MCF 10A (cell line): ENCODE results near the gene PFKFB2. TPM values are rescaled to one million over a fixed set of nuclear protein-coding genes. Genes with fewer than 3 reads are reported as not detected.

Experiments
- BruUV-seq: library from RNA; stranded (reverse); fragments of 400-500 nt; replicated peaks from 2 replicates; lab custom pipeline; 2021; lab: Mats Ljungman, UMichigan
- CTCF ChIA-PET: fragments of 300-600 bp; sonication (Branson Sonifier 250); formaldehyde crosslinking; extraction: SDS; loops from one replicate; lab custom pipeline; 2021; ENCODE audit warnings: antibody characterized with exemption, inconsistent platforms; lab: Yijun Ruan, JAX
- POLR2A ChIA-PET: fragments of 300-600, 350-650 bp; sonication (Branson Sonifier 250); formaldehyde crosslinking; extraction: SDS; loops from one replicate; lab custom pipeline; 2020; ENCODE audit warnings: antibody characterized with exemption, inconsistent platforms; lab: Yijun Ruan, JAX
- DNase-seq: peaks from one replicate; pipeline ENCODE4 v3.0.0-alpha.2; 2018; ENCODE audit not compliant: unreplicated experiment
- H3K27ac Mint-ChIP-seq: one replicate; pipeline ENCODE4 v1.8.0; 2022; ENCODE audit warnings: mild to moderate bottlenecking, low read depth, mixed read lengths; ENCODE audit not compliant: unreplicated experiment
- H3K27me3 Mint-ChIP-seq: one replicate; pipeline ENCODE4 v1.8.0; 2022; ENCODE audit warnings: mixed read lengths; ENCODE audit not compliant: insufficient read depth, unreplicated experiment
- H3K36me3 Mint-ChIP-seq: one replicate; pipeline ENCODE4 v1.8.0; 2022; ENCODE audit warnings: mild to moderate bottlenecking, moderate library complexity, mixed read lengths; ENCODE audit not compliant: insufficient read depth, unreplicated experiment
- H3K4me1 Mint-ChIP-seq: one replicate; pipeline ENCODE4 v1.8.0; 2022; ENCODE audit warnings: mixed read lengths; ENCODE audit not compliant: insufficient read depth, unreplicated experiment
- H3K4me3 Mint-ChIP-seq: one replicate; pipeline ENCODE4 v1.8.0; 2022; ENCODE audit warnings: mild to moderate bottlenecking, moderate library complexity, mixed read lengths; ENCODE audit not compliant: unreplicated experiment
- H3K9me3 Mint-ChIP-seq: one replicate; pipeline ENCODE4 v1.8.0; 2022; ENCODE audit warnings: mixed read lengths; ENCODE audit not compliant: unreplicated experiment
- intact Hi-C: fragments of 100-400 bp; cut with micrococcal nuclease; formaldehyde crosslinking; loops from 2 replicates; pipeline ENCODE4 v1.14.1; 2022
- total RNA-seq: library from RNA; stranded (reverse); gene quantifications from 2 replicates; pipeline ENCODE4 v1.2.3, GENCODE V29; 2022
- TF ChIP-seq, protein P1 (sequence below): fragments of 200-600 bp; IDR thresholded peaks from one replicate; pipeline ENCODE4 v1.8.0; 2022; ENCODE audit warnings: antibody characterized with exemption, mild to moderate bottlenecking; ENCODE audit not compliant: unreplicated experiment

The PFKFB2 gene
- total RNA-seq, 1 experiment from 2014 or later = 21.1 TPM

DNA sequence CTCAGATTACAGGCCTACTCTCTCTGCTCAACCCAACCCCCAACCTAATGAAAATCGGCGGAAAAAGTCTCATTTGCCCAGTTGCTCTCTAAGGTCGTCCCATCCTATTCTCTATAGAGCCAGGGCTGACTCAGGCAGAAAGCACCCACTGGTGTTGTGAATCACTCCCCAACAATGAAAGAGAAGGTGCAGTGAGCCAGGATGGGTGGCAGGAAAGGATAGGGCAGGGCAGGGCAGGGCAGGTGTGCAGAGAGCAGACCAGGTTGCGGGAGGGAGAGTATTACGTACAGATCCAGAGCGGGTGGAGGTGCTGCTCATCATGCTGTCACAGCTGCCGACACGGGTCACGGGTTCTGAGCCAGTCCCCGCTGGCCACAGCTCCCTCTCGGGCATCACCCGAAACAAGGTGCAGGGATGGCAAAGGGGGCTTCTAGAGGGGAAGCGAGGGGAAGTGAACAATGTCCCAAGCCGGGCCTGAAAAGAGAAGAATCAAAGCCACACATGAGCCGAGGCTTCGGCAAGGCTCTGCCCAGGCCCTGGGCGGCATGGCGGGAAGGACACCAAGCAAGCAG is 25.8 kb upstream of the PFKFB2 start:
- H3K4me1 Mint-ChIP-seq = peaks cover 76% of the 10 kb centered on the region
- POLR2A ChIA-PET = interaction anchor here (0.6 to 33.4 kb wide), 13 partner anchors 1 to 1017 kb away, joined by 3 to 2100 read pairs (median 5); partner anchors contain the start of genes C1orf116, CD55, DYRK3 and PFKFB2

DNA sequence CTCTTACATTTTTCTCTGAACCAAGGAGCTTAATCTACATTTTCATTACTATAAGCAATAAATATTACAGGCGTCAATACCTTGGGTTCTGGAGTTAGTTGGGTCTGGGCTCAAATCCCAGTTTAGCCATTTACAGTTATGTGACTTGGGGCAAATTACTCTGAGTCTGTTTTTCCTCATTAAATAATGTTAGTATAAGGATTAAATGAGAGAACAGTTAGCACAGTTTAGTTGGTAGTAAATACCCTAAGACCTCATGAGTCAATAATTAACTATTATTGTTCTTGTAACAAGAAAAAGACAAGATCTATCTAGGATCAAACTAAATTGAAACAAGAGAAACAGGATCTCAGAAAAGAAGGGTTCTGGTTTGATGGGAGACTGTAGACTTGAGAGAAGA is 25.2 kb upstream of the PFKFB2 start:
- CTCF ChIA-PET = interaction anchor here (0.6 to 17.4 kb wide), 10 partner anchors 7 to 116 kb away, joined by 3 to 280 read pairs (median 12); partner anchors contain the start of gene PFKFB2
- no peaks in the 10 kb centered on the region for H3K9me3 Mint-ChIP-seq
- H3K36me3 Mint-ChIP-seq = peaks cover 37% of the 10 kb centered on the region
- peak overlapping the region; percentile 71 for H3K4me3 Mint-ChIP-seq
- peak overlapping the region; percentile 99 for H3K27ac Mint-ChIP-seq
- peaks cover 82% of the 10 kb centered on the region for H3K4me1 Mint-ChIP-seq
- POLR2A ChIA-PET = interaction anchor here (0.6 to 33.4 kb wide), 11 partner anchors 2 to 366 kb away, joined by 3 to 2100 read pairs (median 20); partner anchors contain the start of genes C1orf116, CD55, PFKFB2 and YOD1
- no peaks in the 10 kb centered on the region for H3K27me3 Mint-ChIP-seq
- DNase-seq = no peak
- TF ChIP-seq, protein P1, sequence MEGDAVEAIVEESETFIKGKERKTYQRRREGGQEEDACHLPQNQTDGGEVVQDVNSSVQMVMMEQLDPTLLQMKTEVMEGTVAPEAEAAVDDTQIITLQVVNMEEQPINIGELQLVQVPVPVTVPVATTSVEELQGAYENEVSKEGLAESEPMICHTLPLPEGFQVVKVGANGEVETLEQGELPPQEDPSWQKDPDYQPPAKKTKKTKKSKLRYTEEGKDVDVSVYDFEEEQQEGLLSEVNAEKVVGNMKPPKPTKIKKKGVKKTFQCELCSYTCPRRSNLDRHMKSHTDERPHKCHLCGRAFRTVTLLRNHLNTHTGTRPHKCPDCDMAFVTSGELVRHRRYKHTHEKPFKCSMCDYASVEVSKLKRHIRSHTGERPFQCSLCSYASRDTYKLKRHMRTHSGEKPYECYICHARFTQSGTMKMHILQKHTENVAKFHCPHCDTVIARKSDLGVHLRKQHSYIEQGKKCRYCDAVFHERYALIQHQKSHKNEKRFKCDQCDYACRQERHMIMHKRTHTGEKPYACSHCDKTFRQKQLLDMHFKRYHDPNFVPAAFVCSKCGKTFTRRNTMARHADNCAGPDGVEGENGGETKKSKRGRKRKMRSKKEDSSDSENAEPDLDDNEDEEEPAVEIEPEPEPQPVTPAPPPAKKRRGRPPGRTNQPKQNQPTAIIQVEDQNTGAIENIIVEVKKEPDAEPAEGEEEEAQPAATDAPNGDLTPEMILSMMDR = no peak
- intact Hi-C loops = loop anchor here (1.0 kb wide), 1 partner anchor 10 kb away; no protein-coding TSS in a partner anchor
- no TSS peak for BruUV-seq

More for the DNA sequence above, 25.8 kb upstream of the PFKFB2 start:
- CTCF ChIA-PET = interaction anchor here (0.6 to 17.4 kb wide), 11 partner anchors 8 to 548 kb away, joined by 3 to 280 read pairs (median 5); partner anchors contain the start of gene PFKFB2
- intact Hi-C loops = loop anchor here (1.0 kb wide), 1 partner anchor 9 kb away; no protein-coding TSS in a partner anchor
- peak; percentile 98 for DNase-seq
- TF ChIP-seq, protein P1 = no peak
- H3K36me3 Mint-ChIP-seq = peaks cover 37% of the 10 kb centered on the region
- H3K9me3 Mint-ChIP-seq = no peaks in the 10 kb centered on the region
- H3K4me3 Mint-ChIP-seq = peak overlapping the region; percentile 71
- H3K27ac Mint-ChIP-seq = peak overlapping the region; percentile 99
- no peaks in the 10 kb centered on the region for H3K27me3 Mint-ChIP-seq
- no TSS peak for BruUV-seq

DNA sequence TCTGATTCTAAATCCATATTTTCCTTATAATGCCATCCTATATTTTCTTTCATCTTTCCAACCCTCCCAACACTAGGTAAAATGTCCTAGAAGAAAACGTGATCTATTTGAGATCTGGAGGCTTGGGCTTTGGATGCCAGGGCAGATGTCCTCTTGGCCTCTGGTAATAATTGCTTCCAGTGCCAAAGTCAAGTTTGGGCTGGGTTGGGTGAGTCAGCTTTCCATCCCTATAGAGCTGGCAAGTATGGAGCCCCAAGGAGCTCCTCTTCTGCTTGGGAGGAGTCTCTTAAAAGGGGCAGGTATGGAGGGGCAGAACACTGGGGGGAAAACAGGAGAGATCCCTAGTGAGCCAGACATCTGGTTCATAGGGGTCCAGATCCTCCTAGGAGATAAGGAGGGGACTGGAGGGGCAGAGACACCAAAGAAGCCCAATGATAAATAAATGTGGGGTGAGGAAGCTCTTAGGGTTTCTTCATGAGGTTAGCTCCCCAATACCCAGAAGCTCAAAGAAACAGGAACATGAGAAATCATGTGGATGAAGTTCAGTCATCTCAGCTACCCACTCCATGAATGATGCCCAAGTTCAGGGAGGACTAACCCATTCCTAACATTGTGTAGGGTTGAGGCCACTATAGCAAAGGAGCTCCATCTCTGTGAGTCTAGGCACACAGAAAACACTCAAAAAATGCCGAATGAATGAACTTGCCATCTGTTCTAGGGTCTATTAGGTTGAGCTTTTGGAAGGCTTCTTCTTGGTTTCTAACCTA is 24.0 kb upstream of the PFKFB2 start:
- intact Hi-C loops = no loop called here
- TF ChIP-seq, protein P1 = no peak
- peak; percentile 85 for DNase-seq
- CTCF ChIA-PET = interaction anchor here (0.5 to 17.4 kb wide), 10 partner anchors 8 to 433 kb away, joined by 3 to 280 read pairs (median 29); partner anchors contain the start of gene PFKFB2
- peaks cover 91% of the 10 kb centered on the region for H3K4me1 Mint-ChIP-seq
- H3K36me3 Mint-ChIP-seq = peaks cover 29% of the 10 kb centered on the region
- POLR2A ChIA-PET = interaction anchor here (0.5 to 33.4 kb wide), 17 partner anchors 3 to 1397 kb away, joined by 3 to 2100 read pairs (median 6); partner anchors contain the start of genes C1orf116, CD46, CD55 and EIF2D
- H3K9me3 Mint-ChIP-seq = no peaks in the 10 kb centered on the region
- H3K4me3 Mint-ChIP-seq = peak overlapping the region; percentile 38
- no TSS peak for BruUV-seq
- no peaks in the 10 kb centered on the region for H3K27me3 Mint-ChIP-seq
- peak overlapping the region; percentile 99 for H3K27ac Mint-ChIP-seq
